Heart left ventricle (tissue), 13 donors: Measurements from ENCODE around the gene FURIN.

Experiments used
- POLR2A ChIP-seq, 2 donors: fragments of 450-650 bp; IDR thresholded peaks; one replicate each; pipeline ENCODE4 v1.6.1; 2017; ENCODE audit warnings: antibody characterized with exemption in 2 of 2, mild to moderate bottlenecking in 2 of 2, moderate library complexity in 2 of 2
- TF ChIP-seq, protein P1 (sequence below), 12 donors: fragments of 200-600 bp; sonication (generic) in 4 of 12; IDR thresholded peaks; one replicate each; pipeline versions ENCODE4 v1.5.0 to v1.8.0; 2018 to 2022; ENCODE audit warnings: antibody characterized with exemption in 12 of 12, mild to moderate bottlenecking in 5 of 12
- donor health status: ischemic (EF 13 %, LVEDD 7.1; RV severe dilation, severe dysfunction).
- donor health status: DM: no; HTN: yes; CAD: no.
- donor health status: DM: no; HTN: no; CAD: no.
- donor health status: ischemic (EF 25% LVEDD 6.9; RV normal size, moderate dysfunction).
- donor health status: ischemic (EF 25% LVEDD 5.7; RV mildly dilated, moderate dysfunction).
- donor health status: ischemic (EF 35%, LVEDD 5.7; RV mildly dilated, moderate dysfunction).
- donor health status: nonischemic (EF 11% LVEDD 7.7; RV severe dilation, severe dysfunction).
- donor health status: DM: yes; HTN: yes; CAD: no.
- donor health status: PGD.
- donor health status: ischemic (EF 29% LVEDD 5.4; RV normal size, mild dysfunction).
- donor health status: nonischemic (EF 23%, LVEDD 6.1; RV moderate dilation, normal function).

DNA sequence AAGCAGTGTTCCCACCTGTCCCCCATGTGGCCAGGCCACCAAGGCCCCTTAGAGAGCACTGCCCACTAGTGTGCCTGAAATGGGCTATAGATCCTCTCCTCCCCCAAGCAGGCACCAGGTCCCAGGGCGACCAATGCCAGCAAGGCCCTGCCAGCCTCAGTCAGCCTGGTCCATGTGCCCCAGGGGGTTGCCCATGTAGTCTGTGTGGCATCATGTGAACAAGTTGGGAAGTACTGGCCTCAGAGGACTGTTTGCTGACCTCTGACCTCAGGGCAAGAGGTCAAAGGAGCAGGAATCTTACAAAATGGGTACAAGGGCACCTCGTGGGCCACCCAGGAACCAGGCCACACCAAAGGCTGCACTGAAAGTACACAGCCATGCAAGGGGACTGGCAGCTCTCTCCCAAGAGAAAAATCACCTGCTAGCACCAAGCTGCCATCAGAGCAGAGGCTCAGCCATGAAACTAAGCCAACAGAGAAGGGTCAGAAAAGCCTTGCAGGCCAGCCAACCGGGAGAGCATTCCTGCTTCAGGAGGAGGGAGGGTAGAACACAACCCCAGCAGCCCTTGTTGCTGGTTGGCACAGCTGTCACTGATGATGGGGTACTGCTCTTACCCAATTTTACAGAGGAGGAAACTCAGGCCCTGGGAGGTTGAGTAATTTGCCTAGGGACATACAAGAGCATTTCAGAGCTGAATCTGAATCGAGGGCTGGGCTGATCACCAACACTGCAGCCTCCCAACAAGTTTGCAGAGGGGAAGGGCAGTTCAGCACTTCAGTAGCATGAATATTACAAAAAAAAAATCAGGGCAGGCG, 5.2 kb upstream of the FURIN start:
- TF ChIP-seq, protein P1, sequence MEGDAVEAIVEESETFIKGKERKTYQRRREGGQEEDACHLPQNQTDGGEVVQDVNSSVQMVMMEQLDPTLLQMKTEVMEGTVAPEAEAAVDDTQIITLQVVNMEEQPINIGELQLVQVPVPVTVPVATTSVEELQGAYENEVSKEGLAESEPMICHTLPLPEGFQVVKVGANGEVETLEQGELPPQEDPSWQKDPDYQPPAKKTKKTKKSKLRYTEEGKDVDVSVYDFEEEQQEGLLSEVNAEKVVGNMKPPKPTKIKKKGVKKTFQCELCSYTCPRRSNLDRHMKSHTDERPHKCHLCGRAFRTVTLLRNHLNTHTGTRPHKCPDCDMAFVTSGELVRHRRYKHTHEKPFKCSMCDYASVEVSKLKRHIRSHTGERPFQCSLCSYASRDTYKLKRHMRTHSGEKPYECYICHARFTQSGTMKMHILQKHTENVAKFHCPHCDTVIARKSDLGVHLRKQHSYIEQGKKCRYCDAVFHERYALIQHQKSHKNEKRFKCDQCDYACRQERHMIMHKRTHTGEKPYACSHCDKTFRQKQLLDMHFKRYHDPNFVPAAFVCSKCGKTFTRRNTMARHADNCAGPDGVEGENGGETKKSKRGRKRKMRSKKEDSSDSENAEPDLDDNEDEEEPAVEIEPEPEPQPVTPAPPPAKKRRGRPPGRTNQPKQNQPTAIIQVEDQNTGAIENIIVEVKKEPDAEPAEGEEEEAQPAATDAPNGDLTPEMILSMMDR (IDR thresholded peaks at IDR 0.05): no peak
- no peak for TF ChIP-seq POLR2A (IDR thresholded peaks at IDR 0.05)
